GM19372 (cell line): ENCODE results near the gene FBXO15.

Source experiments
- ATAC-seq: cut with Tn5 transposase; IDR thresholded peaks from one replicate; pipeline ENCODE4 v1.9.1; 2021; ENCODE audit warnings: mild to moderate bottlenecking, low read depth, moderate library complexity; ENCODE audit not compliant: unreplicated experiment

Gene FBXO15

GRCh38 chr18:74154716-74155115 is 7.1 kb upstream of the FBXO15 start:
- ATAC-seq = no peak

GRCh38 chr18:74153793-74154192 is 6.2 kb upstream of the FBXO15 start:
- ATAC-seq = no peak

- no peak for ATAC-seq
Measured at GRCh38 chr18:74153377-74153776, 5.7 kb upstream of the FBXO15 start.

GRCh38 chr18:74152857-74153256 is 5.2 kb upstream of the FBXO15 start:
- no peak for ATAC-seq

- ATAC-seq = no peak
Measured at GRCh38 chr18:74152270-74152669, 4.6 kb upstream of the FBXO15 start.

- ATAC-seq = no peak
Measured at GRCh38 chr18:74149878-74150277, 2.2 kb upstream of the FBXO15 start.

- ATAC-seq = peak; percentile 18
Measured at GRCh38 chr18:74148543-74149070, 973 bp upstream of the FBXO15 start.

- no peak for ATAC-seq
Measured at GRCh38 chr18:74147491-74147778, 199 bp downstream of the FBXO15 start.

- no peak for ATAC-seq
Measured at GRCh38 chr18:74146756-74147155, 878 bp downstream of the FBXO15 start.

GRCh38 chr18:74142252-74142651 is 5.4 kb downstream of the FBXO15 start:
- no peak for ATAC-seq

- ATAC-seq = no peak
Measured at GRCh38 chr18:74141667-74142066, 6.0 kb downstream of the FBXO15 start.

GRCh38 chr18:74140582-74140981 is 7.1 kb downstream of the FBXO15 start:
- ATAC-seq = no peak

GRCh38 chr18:74139888-74140287 is 7.7 kb downstream of the FBXO15 start:
- ATAC-seq = peak; percentile 61

GRCh38 chr18:74139411-74139810 is 8.2 kb downstream of the FBXO15 start:
- ATAC-seq = no peak

- ATAC-seq = no peak
Measured at GRCh38 chr18:74137920-74138538, 9.6 kb downstream of the FBXO15 start.

GRCh38 chr18:74132201-74132600 is 15.4 kb downstream of the FBXO15 start:
- no peak for ATAC-seq

- no peak for ATAC-seq
Measured at GRCh38 chr18:74131124-74131523, 16.5 kb downstream of the FBXO15 start.

GRCh38 chr18:74128159-74128558 is 19.5 kb downstream of the FBXO15 start:
- no peak for ATAC-seq

GRCh38 chr18:74126684-74127655 is 20.7 kb downstream of the FBXO15 start:
- ATAC-seq = no peak

- ATAC-seq = no peak
Measured at GRCh38 chr18:74124642-74125041, 23.0 kb downstream of the FBXO15 start.

GRCh38 chr18:74123200-74123599 is 24.4 kb downstream of the FBXO15 start:
- ATAC-seq = no peak
